DMS79 (cell line): ENCODE results near the gene ASPA.

Experiments
- DNase-seq: peaks from one replicate; lab custom pipeline; 2025; lab: John Stamatoyannopoulos, UW

ASPA gene

GRCh38 chr17:3534881-3535252 lies 59.1 kb downstream of the ASPA start:
- no peak for DNase-seq

GRCh38 chr17:3535253-3535995 lies 59.6 kb downstream of the ASPA start:
- peak; percentile 70 for DNase-seq

- DNase-seq: no peak
Measured at GRCh38 chr17:3536716-3537115, 60.9 kb downstream of the ASPA start.

DNA sequence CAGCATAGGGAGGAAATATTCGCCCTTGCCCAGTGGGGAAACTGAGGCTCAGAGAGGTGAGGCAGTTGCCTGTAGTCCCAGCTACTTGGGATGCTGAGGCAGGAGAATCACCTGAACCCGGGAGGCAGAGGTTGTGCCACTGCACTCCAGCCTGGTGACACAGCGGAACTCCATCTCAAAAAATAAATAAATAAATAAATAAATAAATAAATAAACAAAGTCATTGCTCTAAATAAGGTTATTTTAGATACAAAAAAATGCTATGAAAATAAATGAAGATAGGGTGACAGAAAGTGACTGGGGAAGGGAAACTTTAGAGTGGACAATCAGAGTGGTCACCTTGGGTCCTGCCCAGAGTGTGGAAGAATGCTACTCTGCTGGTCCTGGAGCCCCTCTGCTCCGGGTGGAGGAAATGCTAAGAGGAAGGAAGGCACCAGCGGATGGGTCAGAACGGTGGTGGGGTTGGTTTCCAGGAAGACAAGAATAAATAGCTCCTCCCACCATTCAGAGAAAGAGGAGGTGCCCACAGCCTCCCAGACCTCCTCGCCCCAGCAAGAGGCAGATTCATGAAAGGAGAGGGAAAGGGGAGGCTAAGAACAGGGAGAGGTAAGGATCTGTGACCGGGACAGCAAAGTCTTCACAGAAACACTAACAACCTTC lies 64.2 kb downstream of the ASPA start:
- no peak for DNase-seq

DNA sequence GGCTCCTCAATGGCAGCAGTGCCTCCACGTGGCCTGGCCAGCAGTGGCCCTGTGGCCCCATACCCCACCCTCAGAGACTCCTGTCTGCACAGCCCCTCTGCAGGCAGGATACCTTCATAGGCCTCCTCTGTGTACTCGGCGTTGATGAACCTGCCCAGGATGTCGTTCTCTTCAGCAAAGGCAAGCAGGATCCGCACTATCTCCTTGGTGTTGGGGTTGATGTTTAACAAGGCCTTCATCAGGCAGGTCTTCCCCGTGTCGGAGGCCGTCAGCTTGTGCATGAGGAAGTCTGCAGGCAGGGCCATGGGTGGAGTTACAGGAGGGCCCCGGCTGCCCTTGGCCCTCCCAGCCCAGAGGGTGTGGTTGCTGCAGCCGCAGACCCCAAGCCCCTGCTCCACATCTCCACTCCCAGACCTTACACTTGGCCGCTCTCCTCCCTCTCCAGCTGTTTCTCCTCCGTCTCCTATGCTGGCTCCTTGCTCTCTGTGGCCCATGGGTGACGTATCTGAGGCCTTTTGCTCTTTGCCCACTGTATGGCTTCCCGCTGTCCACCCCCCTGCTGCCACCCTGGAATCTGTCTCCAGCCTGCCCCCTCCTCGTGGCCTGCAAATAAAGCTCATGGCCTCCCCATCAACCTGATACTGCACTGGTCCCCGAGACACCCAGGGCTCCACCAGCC lies 66.8 kb downstream of the ASPA start:
- DNase-seq: no peak

- DNase-seq: no peak
Measured at GRCh38 chr17:3543453-3543852, 67.7 kb downstream of the ASPA start.

- DNase-seq: no peak
Measured at GRCh38 chr17:3544365-3544764, 68.6 kb downstream of the ASPA start.

DNA sequence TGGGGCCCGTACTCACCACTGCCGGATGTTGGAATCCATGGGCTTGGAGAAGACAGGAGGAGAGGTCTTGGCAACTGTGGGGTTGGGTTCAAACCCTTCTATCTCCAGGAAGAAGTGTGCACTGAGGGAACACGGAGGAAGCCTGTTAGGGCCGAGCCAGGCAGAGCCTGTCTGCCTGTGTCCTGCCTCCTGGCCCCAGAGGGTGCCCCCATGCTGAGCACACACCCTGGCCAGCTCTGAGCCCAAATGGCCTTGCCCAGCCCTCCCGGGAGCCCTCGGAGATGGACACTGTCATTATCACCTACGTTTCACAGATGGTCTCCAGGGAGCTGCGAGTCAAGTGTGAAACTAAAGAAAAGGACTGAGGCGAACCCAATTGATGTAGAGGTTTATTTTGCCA lies 69.4 kb downstream of the ASPA start:
- DNase-seq: no peak

DNA sequence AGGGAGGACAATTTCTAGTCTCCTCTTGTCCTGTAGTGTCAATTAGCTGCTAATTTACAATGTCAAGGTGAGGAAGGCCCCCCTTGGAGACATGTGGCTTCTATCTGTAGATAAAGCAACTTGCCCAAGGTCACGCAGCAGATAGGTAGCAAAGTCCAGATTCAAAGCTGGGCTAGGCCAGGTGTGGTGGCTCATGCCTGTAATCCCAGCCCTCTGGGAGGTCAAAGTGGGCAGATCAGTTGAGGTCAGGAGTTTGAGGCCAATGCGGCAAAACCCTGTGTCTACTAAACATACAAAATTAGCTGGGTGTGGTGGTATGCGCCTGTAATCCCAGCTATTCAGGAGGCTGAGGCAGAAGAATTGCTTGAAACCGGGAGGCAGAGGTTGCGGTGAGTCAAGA lies 70.7 kb downstream of the ASPA start:
- DNase-seq: no peak

GRCh38 chr17:3546997-3547396 lies 71.2 kb downstream of the ASPA start:
- no peak for DNase-seq

DNA sequence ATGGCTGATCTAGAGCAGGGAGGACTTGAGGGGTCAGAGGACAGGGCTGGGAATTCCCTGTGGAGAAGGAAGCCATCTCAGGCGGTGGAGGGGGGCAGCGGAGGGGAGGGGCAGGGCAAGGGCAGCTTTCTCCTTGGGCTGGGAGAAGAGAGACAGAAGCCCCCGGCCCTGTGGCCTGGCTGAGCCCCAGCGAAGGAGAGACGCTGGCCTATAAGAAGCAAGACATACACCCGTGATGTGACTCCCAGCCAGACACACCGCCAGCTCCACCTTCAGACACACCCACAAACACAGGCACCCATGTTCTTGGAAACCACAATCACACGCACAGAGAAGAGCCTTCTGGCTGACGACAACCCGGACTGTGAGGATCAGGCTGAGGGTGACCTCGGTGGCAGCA lies 71.8 kb downstream of the ASPA start:
- DNase-seq: no peak

DNA sequence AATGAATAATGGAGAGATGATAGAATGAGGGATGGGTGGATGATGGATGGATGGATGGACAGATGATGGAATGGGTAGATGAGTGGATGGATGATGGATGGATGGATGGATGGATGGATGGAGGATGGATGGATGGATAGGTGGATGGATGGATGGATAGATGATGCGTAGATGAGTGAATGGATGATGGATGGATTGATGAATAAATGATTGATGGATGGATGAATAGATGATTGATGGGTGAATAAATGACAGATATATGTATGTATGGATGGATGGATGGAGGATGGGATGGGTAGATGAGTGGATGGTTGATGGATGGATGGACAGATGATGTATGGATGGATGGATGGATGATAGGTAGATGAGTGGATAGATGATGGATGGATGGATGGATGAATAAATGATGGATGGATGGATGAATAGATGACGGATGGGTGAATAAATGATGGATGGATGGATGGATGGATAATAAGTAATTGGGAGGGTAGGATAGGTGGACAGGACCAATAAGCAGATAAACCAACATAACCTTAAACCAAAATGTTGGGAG lies 73.9 kb downstream of the ASPA start:
- no peak for DNase-seq

DNA sequence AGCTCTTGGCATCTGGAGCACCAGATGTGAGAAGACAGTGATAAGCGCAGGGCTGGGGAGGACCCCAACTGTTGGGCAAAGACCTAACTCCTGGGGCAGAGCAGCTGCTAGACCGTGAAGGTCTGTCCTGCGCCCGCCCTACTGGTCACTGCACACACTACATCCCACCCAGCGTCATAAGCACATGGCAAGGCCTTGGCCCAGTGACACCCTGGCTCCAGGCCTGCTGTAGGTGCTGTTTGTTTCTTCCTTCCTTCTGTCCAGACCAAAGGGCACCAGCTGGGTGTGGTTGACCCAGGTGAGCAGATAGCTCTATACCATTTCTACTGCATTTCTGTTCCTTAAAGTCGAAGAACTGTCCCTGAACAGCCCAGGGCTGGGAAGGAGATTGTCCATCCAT lies 75.4 kb downstream of the ASPA start:
- DNase-seq: no peak

DNA sequence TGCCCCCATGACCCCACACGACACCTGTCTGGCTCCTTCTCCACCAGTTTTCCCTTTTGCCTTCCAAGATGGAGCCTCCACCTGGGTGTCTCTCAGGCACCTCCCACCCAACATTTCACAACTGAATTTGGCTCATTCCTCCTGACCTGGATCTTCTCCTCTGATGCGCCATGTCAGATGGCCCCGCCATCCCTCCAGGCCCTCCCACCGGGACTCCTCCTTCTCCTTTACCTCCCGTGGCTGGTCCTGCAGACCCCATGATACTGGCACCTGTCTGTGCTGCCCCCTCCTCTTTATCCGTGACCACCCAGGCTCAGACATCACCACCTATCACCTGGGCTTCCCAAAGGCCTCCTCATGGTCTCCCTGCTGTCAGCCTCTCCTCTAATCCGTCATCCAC lies 77.1 kb downstream of the ASPA start:
- DNase-seq: no peak
